ENCODE measurements around the gene RGS7. TPM values are rescaled to one million over a fixed set of nuclear protein-coding genes. Genes with fewer than 3 reads are reported as not detected.
"Not testable (repeated sequence)": the region's sequence is repeated elsewhere in the genome, so short reads cannot be mapped to it uniquely, and the experiment has no call there.

RGS7 gene
- total RNA-seq, 1 donor from 2014 or later, result 19.7 TPM

- DNase-seq, result no peak
Observed at GRCh38 chr1:240909701-240910457, 447.1 kb downstream of the RGS7 start.

- DNase-seq, result no peak
Observed at GRCh38 chr1:240906477-240906876, 450.5 kb downstream of the RGS7 start.

- DNase-seq, result no peak
Observed at GRCh38 chr1:240905225-240905765, 451.7 kb downstream of the RGS7 start.

GRCh38 chr1:240895424-240895823, 461.6 kb downstream of the RGS7 start:
- DNase-seq, result not testable (repeated sequence)

GRCh38 chr1:240888787-240889048, 468.3 kb downstream of the RGS7 start:
- no peak for DNase-seq

GRCh38 chr1:240888039-240888786, 468.8 kb downstream of the RGS7 start:
- no peak for DNase-seq

GRCh38 chr1:240883490-240883889, 473.5 kb downstream of the RGS7 start:
- DNase-seq, result no peak

GRCh38 chr1:240882656-240883308, 474.2 kb downstream of the RGS7 start:
- not testable (repeated sequence) for DNase-seq

GRCh38 chr1:240878631-240879030, 478.4 kb downstream of the RGS7 start:
- DNase-seq, result no peak

GRCh38 chr1:240877605-240878004, 479.4 kb downstream of the RGS7 start:
- no peak for DNase-seq

GRCh38 chr1:240876071-240876470, 480.9 kb downstream of the RGS7 start:
- no peak for DNase-seq

- no peak for DNase-seq
Observed at GRCh38 chr1:240869071-240869470, 487.9 kb downstream of the RGS7 start.

GRCh38 chr1:240866724-240867123, 490.3 kb downstream of the RGS7 start:
- DNase-seq, result no peak

GRCh38 chr1:240860023-240860422, 497.0 kb downstream of the RGS7 start:
- no peak for DNase-seq

- DNase-seq, result no peak
Observed at GRCh38 chr1:240854367-240854766, 502.6 kb downstream of the RGS7 start.

- no peak for DNase-seq
Observed at GRCh38 chr1:240847325-240847724, 509.7 kb downstream of the RGS7 start.

GRCh38 chr1:240844486-240844885, 512.5 kb downstream of the RGS7 start:
- no peak for DNase-seq

GRCh38 chr1:240843798-240844197, 513.2 kb downstream of the RGS7 start:
- no peak for DNase-seq

GRCh38 chr1:240836271-240836670, 520.7 kb downstream of the RGS7 start:
- DNase-seq, result no peak

- DNase-seq, result no peak
Observed at GRCh38 chr1:240835291-240835690, 521.7 kb downstream of the RGS7 start.

- DNase-seq, result no peak
Observed at GRCh38 chr1:240833075-240833474, 523.9 kb downstream of the RGS7 start.

- no peak for DNase-seq
Observed at GRCh38 chr1:240831922-240832321, 525.1 kb downstream of the RGS7 start.

- DNase-seq, result no peak
Observed at GRCh38 chr1:240831191-240831631, 525.8 kb downstream of the RGS7 start.

All from occipital lobe (tissue), 2 donors.